ENCODE results near the gene COMMD3. TPM values are rescaled to one million over a fixed set of nuclear protein-coding genes. Genes with fewer than 3 reads are reported as not detected.

Gene COMMD3
- total RNA-seq, 1 donor from 2014 or later: 68.2 TPM

GRCh38 chr10:22343731-22344130, 27.5 kb downstream of the COMMD3 start:
- no peak for TF ChIP-seq CTCF (IDR thresholded peaks at IDR 0.05)
- Mint-ChIP-seq H3K27ac (peak overlapping the region; percentile 46), H3K4me3 (no peak overlapping the region), H3K4me1 (peaks cover 26% of the 10 kb centered on the region), H3K9me3 (peaks cover 3% of the 10 kb centered on the region), H3K36me3 (ENCODE audit: low read depth) (peaks cover 2% of the 10 kb centered on the region), H3K27me3 (peaks cover 49% of the 10 kb centered on the region)
- intact Hi-C loops (cut with micrococcal nuclease): loop anchor here (1.0 to 5.0 kb wide), 5 partner anchors 21 to 826 kb away; partner anchors contain the start of gene PIP4K2A
- no peak for DNase-seq
- POLR2A ChIA-PET: interaction anchor here (1.0 to 2.0 kb wide), 3 partner anchors 34 to 115 kb away, joined by 3 to 5 read pairs (median 3); no protein-coding TSS in a partner anchor
- CTCF ChIA-PET: interaction anchor here (0.5 to 2.3 kb wide), 6 partner anchors 28 to 825 kb away, joined by 3 to 8 read pairs (median 4); no protein-coding TSS in a partner anchor
- no peak for ATAC-seq (ENCODE audit: low read depth)

GRCh38 chr10:22344249-22344648, 28.1 kb downstream of the COMMD3 start:
- ATAC-seq (ENCODE audit: low read depth): no peak
- POLR2A ChIA-PET: interaction anchor here (0.8 to 2.0 kb wide), 5 partner anchors 19 to 115 kb away, joined by 3 to 5 read pairs (median 3); no protein-coding TSS in a partner anchor
- CTCF ChIA-PET: interaction anchor here (0.7 to 2.3 kb wide), 5 partner anchors 29 to 645 kb away, joined by 3 to 8 read pairs (median 3); no protein-coding TSS in a partner anchor
- TF ChIP-seq CTCF (IDR thresholded peaks at IDR 0.05): no peak
- Mint-ChIP-seq H3K27ac (peak overlapping the region; percentile 46), H3K36me3 (ENCODE audit: low read depth) (peaks cover 2% of the 10 kb centered on the region), H3K9me3 (peaks cover 3% of the 10 kb centered on the region), H3K4me1 (peaks cover 26% of the 10 kb centered on the region), H3K27me3 (peaks cover 46% of the 10 kb centered on the region), H3K4me3 (peak overlapping the region; percentile 28)
- DNase-seq: no peak
- intact Hi-C loops (cut with micrococcal nuclease): loop anchor here (1.0 to 5.0 kb wide), 4 partner anchors 21 to 645 kb away; partner anchors contain the start of gene PIP4K2A

GRCh38 chr10:22344781-22345300, 28.7 kb downstream of the COMMD3 start:
- DNase-seq: no peak
- peaks cover 46% of the 10 kb centered on the region for H3K27me3 Mint-ChIP-seq

GRCh38 chr10:22345301-22346095, 29.3 kb downstream of the COMMD3 start, which contains the start of gene SPAG6:
Gene SPAG6 (plus strand): TSS chr10:22345496. CDS start chr10:22345612, 116 bp downstream.
- H3K9me3 Mint-ChIP-seq: peaks cover 3% of the 10 kb centered on the region
- H3K27ac Mint-ChIP-seq: peak within 1 kb of the TSS; percentile 50
- POLR2A ChIA-PET: interaction anchor here (0.5 to 1.4 kb wide), 4 partner anchors 70 to 359 kb away, joined by 3 to 4 read pairs (median 3); no protein-coding TSS in a partner anchor

More at GRCh38 chr10:22344781-22345300, 28.7 kb downstream of the COMMD3 start:
- TF ChIP-seq CTCF (IDR thresholded peaks at IDR 0.05): no peak
- ChIA-PET POLR2A (interaction anchor here (0.6 to 2.0 kb wide), 5 partner anchors 20 to 116 kb away, joined by 3 to 5 read pairs (median 3); no protein-coding TSS in a partner anchor), CTCF (interaction anchor here (1.1 to 2.3 kb wide), 4 partner anchors 29 to 849 kb away, joined by 3 to 8 read pairs (median 3); no protein-coding TSS in a partner anchor)
- Mint-ChIP-seq H3K9me3 (peaks cover 3% of the 10 kb centered on the region), H3K27ac (peak overlapping the region; percentile 50), H3K4me1 (peaks cover 24% of the 10 kb centered on the region), H3K4me3 (peak overlapping the region; percentile 52), H3K36me3 (ENCODE audit: low read depth) (peaks cover 2% of the 10 kb centered on the region)
- intact Hi-C loops (cut with micrococcal nuclease): loop anchor here (1.0 to 5.0 kb wide), 4 partner anchors 20 to 644 kb away; partner anchors contain the start of gene PIP4K2A
- ATAC-seq (ENCODE audit: low read depth): no peak

More at GRCh38 chr10:22345301-22346095, 29.3 kb downstream of the COMMD3 start, which contains the start of gene SPAG6:
- H3K27me3 Mint-ChIP-seq: peaks cover 44% of the 10 kb centered on the region
- no peak for TF ChIP-seq CTCF (IDR thresholded peaks at IDR 0.05)
- no peaks in the 10 kb centered on the region for H3K36me3 Mint-ChIP-seq (ENCODE audit: low read depth)
- H3K4me1 Mint-ChIP-seq: peaks cover 19% of the 10 kb centered on the region
- DNase-seq (peak; percentile 50), ATAC-seq (ENCODE audit: low read depth) (peak; percentile 15)
- H3K4me3 Mint-ChIP-seq: peak within 1 kb of the TSS; percentile 52
- intact Hi-C loops (cut with micrococcal nuclease): loop anchor here (2.0 kb wide), 2 partner anchors 19 to 643 kb away; no protein-coding TSS in a partner anchor
- CTCF ChIA-PET: interaction anchor here (1.1 to 2.3 kb wide), 2 partner anchors 644 to 849 kb away, joined by 3 to 8 read pairs; no protein-coding TSS in a partner anchor

Measured in activated B cell treated with CpG ODN at 0.5 μM for 24 hours (primary cell).